Gastrocnemius medialis (tissue), 4 donors: ENCODE measurements around the gene PSAT1. TPM values are rescaled to one million over a fixed set of nuclear protein-coding genes. Genes with fewer than 3 reads are reported as not detected.

Source experiments
- ATAC-seq, 2 donors: fragments of 150-250 bp; one replicate each; pipeline ENCODE4 v1.9.1; 2016
- DNase-seq, 2 donors: peaks; one replicate each; pipeline ENCODE4 v3.0.0-alpha.2; 2019
- H3K27ac ChIP-seq, 4 donors: fragments of 200-600 bp; sonication (generic); 1 replicate in 1 of 4; 2 replicates in 3 of 4; pipeline ENCODE4 v1.5.1; 2016 to 2018; ENCODE audit warnings: mild to moderate bottlenecking in 2 of 4, moderate library complexity in 1 of 4
- H3K27me3 ChIP-seq, 3 donors: fragments of 200-600 bp; sonication (generic) in 2 of 3; 1 replicate in 1 of 3; 2 replicates in 2 of 3; pipeline versions ENCODE4 v1.5.1 to v1.6.0; 2016 to 2019; ENCODE audit warnings: mild to moderate bottlenecking in 1 of 3, moderate library complexity in 1 of 3
- H3K36me3 ChIP-seq, 2 donors: fragments of 200-600 bp; sonication (generic) in 1 of 2; one replicate each; pipeline ENCODE4 v1.5.1; 2017 to 2018
- H3K4me1 ChIP-seq, 2 donors: fragments of 200-600 bp; sonication (generic) in 1 of 2; one replicate each; pipeline ENCODE4 v1.5.1; 2016 to 2017; ENCODE audit warnings: mild to moderate bottlenecking in 2 of 2
- H3K4me3 ChIP-seq, 4 donors: fragments of 200-600 bp; sonication (generic) in 3 of 4; 1 replicate in 1 of 4; 2 replicates in 3 of 4; pipeline ENCODE4 v1.5.1; 2016 to 2019; ENCODE audit warnings: mild to moderate bottlenecking in 2 of 4
- H3K9me3 ChIP-seq, 3 donors: fragments of 200-600 bp; sonication (generic) in 2 of 3; 1 replicate in 1 of 3; 2 replicates in 2 of 3; pipeline ENCODE4 v1.5.1; 2016 to 2019
- POLR2A ChIP-seq, 2 donors: fragments of 450-650 bp; IDR thresholded peaks; one replicate each; pipeline ENCODE4 v1.6.1; 2017; ENCODE audit warnings: antibody characterized with exemption in 2 of 2, mild to moderate bottlenecking in 2 of 2, moderate library complexity in 2 of 2
- in situ Hi-C, 4 donors: fragments of 200-750 bp; cut with MboI; loops; one replicate each; pipeline versions ENCODE4 v1.15.0 to v1.8.0; 2017; ENCODE audit warnings: low sequenced_read_pairs in 4 of 4
- intact Hi-C: fragments of 100-400 bp; cut with DNase I; formaldehyde crosslinking; loops from one replicate; pipeline ENCODE4 v1.15.1; 2023; ENCODE audit warnings: low total_unique reads
- total RNA-seq, 4 donors: library from RNA; depleted of rRNA; stranded (reverse); fragments of >200 nt; gene quantifications; one replicate each; pipeline versions ENCODE4 v1.1.0 to v1.2.3, GENCODE V29; 2016
- TF ChIP-seq, protein P1 (sequence below), 5 experiments: fragments of 450-650 bp in 3 of 5; fragments of 200-600 bp in 2 of 5; sonication (generic) in 2 of 5; IDR thresholded peaks in 4 of 5; conservative IDR thresholded peaks in 1 of 5; 1 replicate in 4 of 5; 2 replicates in 1 of 5; pipeline ENCODE4 v1.5.1; 2016 to 2019; ENCODE audit warnings: antibody characterized with exemption in 5 of 5, mild to moderate bottlenecking in 3 of 5, moderate library complexity in 3 of 5

Gene PSAT1
- total RNA-seq, 4 donors from 2014 or later, result 0.33 to 0.52 TPM; not detected in 2

DNA sequence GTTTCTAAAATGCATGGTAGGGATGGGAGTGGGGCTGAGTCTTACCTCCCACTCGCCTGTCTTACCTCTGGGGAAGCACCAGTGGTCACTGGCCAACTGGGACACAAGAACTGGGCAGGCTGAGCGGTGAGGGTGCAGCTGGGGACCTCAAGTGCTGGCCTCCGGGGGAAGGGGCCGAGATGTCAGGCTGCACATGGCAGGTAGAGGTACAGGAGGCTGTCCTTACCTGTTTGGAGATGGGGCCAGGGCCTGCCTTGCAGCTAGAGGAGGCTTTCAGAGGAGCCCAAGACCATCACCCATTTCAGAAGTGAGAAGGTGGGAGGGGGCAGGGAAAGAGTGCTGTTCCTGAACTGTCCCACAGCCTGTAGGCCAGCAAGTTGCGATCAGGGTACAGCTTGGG, 14.2 kb downstream of the PSAT1 start:
- DNase-seq (no peak), ATAC-seq (no peak)
- no peaks in the 10 kb centered on the region for H3K36me3 ChIP-seq
- intact Hi-C loops, result no loop called here
- H3K27me3 ChIP-seq, result no peaks in the 10 kb centered on the region
- no peak overlapping the region for H3K27ac ChIP-seq
- TF ChIP-seq, protein P1, sequence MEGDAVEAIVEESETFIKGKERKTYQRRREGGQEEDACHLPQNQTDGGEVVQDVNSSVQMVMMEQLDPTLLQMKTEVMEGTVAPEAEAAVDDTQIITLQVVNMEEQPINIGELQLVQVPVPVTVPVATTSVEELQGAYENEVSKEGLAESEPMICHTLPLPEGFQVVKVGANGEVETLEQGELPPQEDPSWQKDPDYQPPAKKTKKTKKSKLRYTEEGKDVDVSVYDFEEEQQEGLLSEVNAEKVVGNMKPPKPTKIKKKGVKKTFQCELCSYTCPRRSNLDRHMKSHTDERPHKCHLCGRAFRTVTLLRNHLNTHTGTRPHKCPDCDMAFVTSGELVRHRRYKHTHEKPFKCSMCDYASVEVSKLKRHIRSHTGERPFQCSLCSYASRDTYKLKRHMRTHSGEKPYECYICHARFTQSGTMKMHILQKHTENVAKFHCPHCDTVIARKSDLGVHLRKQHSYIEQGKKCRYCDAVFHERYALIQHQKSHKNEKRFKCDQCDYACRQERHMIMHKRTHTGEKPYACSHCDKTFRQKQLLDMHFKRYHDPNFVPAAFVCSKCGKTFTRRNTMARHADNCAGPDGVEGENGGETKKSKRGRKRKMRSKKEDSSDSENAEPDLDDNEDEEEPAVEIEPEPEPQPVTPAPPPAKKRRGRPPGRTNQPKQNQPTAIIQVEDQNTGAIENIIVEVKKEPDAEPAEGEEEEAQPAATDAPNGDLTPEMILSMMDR (IDR thresholded peaks at IDR 0.05 in 4 of 5, conservative IDR thresholded peaks at IDR 0.05 in 1 of 5), result no peak
- TF ChIP-seq POLR2A (IDR thresholded peaks at IDR 0.05), result no peak
- H3K4me3 ChIP-seq, result no peak overlapping the region
- no peaks in the 10 kb centered on the region for H3K4me1 ChIP-seq
- in situ Hi-C loops, result no loop called here
- no peaks in the 10 kb centered on the region for H3K9me3 ChIP-seq

DNA sequence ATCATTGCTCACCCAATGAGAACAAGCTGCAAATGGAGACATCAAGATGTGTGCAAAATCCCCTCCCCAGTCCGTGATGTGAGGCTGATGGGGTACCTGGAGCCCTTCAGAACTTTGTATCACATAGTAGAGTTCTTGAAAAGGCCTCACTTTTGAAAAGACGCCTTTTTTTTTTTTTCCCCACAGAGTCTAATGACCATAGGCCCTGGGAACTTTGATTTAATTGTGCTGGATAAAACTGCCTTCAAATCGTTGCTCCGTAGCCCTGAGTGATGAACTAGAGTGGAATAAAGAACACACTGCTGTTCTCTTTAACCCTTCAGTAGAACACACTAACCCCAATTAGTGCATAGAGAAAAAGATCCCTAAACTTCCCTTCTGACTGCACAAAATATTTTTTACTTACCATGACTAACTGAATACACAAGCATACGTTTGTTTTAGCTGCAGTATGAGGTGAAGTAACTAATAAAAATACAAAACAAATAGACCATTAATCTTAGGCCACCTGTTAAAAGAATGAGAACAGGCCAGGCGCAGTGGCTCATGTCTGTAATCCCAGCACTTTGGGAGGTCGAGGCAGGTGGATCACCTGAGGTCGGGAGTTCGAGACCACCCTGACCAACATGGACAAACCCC, 15.1 kb downstream of the PSAT1 start:
- intact Hi-C loops (no loop called here), in situ Hi-C loops (no loop called here)
- H3K36me3 ChIP-seq, result no peaks in the 10 kb centered on the region
- H3K4me3 ChIP-seq, result no peak overlapping the region
- no peak for DNase-seq
- H3K4me1 ChIP-seq, result no peaks in the 10 kb centered on the region
- H3K27me3 ChIP-seq, result no peaks in the 10 kb centered on the region
- H3K27ac ChIP-seq, result no peak overlapping the region
- TF ChIP-seq POLR2A (IDR thresholded peaks at IDR 0.05), result no peak
- TF ChIP-seq, protein P1 (IDR thresholded peaks at IDR 0.05 in 4 of 5, conservative IDR thresholded peaks at IDR 0.05 in 1 of 5), result no peak
- no peaks in the 10 kb centered on the region for H3K9me3 ChIP-seq
- ATAC-seq, result no peak

DNA sequence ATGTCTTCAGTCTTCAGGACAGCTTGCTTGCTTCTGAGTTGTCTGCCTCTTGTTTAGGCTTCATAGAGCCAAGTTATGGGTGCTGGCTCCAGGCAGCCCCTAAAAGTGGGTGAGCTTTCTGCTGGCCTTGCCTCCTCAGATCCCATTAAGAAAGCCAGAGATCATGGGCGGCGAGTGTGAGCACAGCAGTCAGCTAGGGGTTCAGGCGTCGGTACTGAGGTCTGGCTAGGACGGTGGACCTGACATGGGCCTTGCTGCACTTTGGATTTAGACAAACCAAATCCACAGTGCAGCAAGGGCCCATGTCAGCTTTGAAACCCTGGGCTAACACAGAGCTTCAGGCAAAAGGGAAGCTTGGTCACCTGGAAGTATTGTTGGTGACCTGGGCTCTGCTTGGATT, 17.6 kb downstream of the PSAT1 start:
- Histone ChIP-seq H3K27ac (no peak overlapping the region), H3K27me3 (no peaks in the 10 kb centered on the region), H3K36me3 (no peaks in the 10 kb centered on the region), H3K9me3 (no peaks in the 10 kb centered on the region), H3K4me1 (no peaks in the 10 kb centered on the region), H3K4me3 (no peak overlapping the region)
- no peak for TF ChIP-seq POLR2A (IDR thresholded peaks at IDR 0.05)
- TF ChIP-seq, protein P1 (IDR thresholded peaks at IDR 0.05 in 4 of 5, conservative IDR thresholded peaks at IDR 0.05 in 1 of 5), result no peak
- DNase-seq (no peak), ATAC-seq (no peak)
- in situ Hi-C loops, result no loop called here
- intact Hi-C loops, result no loop called here

DNA sequence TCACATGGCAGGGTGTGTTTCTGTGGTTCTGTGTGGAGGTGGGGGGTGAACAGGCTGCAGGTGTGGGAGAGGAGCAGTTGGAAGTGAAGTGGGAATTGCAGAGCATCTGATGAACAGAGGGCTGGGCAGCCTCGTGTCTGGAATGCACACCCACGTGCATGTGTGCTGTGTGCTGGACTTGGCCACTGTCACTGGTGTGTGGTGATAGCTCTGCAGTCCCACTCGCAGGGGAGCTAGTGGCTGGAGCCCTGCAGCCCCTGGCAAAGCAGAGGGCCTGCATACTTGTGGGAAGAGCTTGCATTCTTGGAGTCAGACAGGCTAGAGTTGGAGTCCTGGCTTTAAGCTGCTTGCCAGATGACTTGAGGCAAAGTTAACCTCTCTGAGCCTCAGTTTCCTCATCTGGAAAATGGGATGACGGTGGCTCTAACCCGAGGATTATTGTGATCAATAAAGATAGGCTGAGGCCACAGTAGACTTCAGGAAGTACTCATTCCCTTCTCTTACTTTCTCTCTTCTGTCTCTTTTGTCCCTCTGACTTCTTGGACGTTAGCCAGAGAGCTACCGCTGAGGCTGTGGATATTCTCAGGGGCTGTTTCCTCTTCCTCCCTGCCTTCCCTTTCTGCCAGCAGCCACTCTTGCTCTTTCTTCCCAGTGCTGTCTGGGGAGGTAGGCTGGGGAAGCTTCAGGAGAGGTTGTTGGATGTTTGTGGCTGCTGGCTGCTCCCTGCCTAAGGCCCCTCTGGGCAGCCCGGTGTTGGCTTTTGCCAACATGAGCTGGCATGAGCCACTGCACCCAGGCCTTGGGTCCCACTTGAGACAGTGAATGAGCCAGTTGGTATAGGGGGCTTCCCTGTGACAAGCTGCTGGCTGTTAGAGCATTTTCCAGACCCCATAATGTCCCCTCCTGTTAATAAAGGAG, 18.3 kb downstream of the PSAT1 start:
- in situ Hi-C loops (no loop called here), intact Hi-C loops (no loop called here)
- no peak overlapping the region for H3K27ac ChIP-seq
- no peaks in the 10 kb centered on the region for H3K36me3 ChIP-seq
- H3K27me3 ChIP-seq, result no peaks in the 10 kb centered on the region
- ATAC-seq (no peak), DNase-seq (no peak)
- TF ChIP-seq, protein P1 (IDR thresholded peaks at IDR 0.05 in 4 of 5, conservative IDR thresholded peaks at IDR 0.05 in 1 of 5), result no peak
- no peak for TF ChIP-seq POLR2A (IDR thresholded peaks at IDR 0.05)
- H3K4me1 ChIP-seq, result no peaks in the 10 kb centered on the region
- H3K4me3 ChIP-seq, result no peak overlapping the region
- H3K9me3 ChIP-seq, result no peaks in the 10 kb centered on the region
